GF-D8 (cell line): Measurements from ENCODE around the gene KAZN.

ENCODE experiments used
- DNase-seq: peaks from one replicate; lab custom pipeline; 2025; lab: John Stamatoyannopoulos, UW

KAZN gene

DNA sequence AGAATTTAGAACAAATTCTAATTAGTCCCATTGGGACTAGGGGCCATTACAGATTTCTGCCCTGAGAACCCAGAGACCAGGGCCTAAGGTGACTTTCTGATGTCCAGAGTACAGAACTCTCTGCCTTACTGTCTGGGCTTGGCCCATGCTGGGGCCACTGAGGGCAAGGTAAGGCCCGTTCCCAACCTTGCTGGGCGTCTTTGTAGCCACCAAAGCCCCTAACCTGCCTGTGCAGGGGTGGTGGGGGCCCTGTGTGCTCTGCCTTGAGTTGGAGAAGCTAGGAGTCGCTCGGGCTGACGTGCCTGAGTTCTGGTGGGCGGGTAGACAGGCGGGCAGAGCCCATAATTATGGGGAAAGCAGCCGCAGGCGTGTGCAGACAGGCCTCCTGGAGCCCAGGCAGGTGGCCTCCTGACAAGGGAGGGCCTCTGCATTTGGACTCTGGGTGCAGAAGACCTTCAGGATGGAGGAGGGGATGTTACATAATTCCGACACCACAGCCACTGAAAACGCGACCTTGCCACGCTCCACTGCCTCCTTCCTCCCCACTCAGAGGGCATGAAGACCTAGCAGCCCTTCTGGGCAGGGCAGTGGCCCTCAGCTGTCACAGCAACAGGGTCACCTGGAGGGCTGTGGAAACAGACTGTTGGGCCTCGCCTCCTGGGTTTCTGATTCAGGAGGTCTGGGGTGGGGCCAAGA lies 315.1 kb downstream of the KAZN start:
- peak; percentile 77 for DNase-seq

DNA sequence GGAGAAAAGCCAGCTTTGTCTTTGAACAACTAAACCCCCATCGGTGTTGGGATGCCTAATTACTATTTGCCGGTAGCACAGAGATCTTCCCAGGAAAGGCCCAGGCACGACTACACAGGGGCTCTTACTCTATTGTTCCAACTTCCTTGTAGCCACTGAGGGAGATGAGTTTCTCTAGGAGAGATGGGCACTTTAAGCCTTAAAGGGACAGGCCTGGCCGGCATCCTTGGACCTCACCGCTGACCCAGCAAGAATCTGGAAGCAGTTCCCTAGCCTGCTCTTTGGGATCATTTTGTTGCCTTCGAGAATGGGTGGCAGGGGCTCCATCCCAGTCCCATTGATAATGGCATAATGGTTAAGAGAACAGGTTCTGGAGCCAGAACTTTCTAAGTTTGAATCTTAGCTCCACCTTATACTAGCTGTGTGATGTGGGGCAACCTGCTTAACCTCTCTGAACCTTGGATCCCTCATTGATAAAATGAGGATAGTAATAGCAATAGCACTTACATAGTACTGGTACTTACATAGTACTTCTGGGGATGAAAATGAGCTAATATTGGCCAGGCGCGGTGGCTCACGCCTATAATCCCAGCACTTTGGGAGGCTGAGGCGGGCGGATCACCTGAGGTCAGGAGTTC lies 316.0 kb downstream of the KAZN start:
- no peak for DNase-seq

GRCh38 chr1:14915356-14916054 lies 317.0 kb downstream of the KAZN start:
- no peak for DNase-seq

- no peak for DNase-seq
Measured at GRCh38 chr1:14919289-14919688, 320.8 kb downstream of the KAZN start.

DNA sequence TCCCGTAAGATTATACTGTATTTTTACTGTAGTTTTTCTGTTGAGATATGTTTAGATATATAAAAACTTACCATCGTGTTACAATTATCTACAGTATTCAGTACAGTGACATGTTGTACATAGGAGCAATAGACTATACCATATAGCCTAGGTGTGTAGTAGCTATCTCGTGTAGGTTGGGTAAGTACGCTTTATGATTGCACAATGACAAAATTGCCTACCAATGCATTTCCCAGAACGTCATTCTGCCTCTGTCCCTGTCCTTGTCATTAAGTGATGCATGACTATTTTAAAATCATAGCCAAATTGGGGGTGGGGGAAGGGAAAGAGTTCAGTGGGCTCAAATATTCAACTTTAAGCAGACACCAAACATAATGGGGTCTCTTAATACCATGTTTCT lies 321.3 kb downstream of the KAZN start:
- DNase-seq: no peak

DNA sequence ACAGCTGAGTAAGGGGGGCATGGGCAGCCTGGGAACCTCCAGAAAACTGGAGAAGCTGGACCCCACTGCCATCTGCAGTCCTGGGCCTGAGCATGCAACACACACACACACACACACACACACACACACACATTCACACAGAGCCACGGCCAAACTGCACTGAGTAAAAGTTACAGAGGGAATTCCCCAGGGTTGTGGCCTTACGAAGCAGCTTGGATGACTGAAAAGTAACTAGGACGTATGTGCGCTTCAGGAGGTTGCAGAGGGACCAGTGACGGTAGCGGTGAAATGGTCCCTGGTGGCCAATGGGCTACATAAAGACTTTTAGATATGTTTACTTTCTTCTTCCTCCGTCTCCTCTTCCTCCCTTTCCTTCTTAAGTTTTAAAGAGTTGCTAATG lies 322.6 kb downstream of the KAZN start:
- no peak for DNase-seq

DNA sequence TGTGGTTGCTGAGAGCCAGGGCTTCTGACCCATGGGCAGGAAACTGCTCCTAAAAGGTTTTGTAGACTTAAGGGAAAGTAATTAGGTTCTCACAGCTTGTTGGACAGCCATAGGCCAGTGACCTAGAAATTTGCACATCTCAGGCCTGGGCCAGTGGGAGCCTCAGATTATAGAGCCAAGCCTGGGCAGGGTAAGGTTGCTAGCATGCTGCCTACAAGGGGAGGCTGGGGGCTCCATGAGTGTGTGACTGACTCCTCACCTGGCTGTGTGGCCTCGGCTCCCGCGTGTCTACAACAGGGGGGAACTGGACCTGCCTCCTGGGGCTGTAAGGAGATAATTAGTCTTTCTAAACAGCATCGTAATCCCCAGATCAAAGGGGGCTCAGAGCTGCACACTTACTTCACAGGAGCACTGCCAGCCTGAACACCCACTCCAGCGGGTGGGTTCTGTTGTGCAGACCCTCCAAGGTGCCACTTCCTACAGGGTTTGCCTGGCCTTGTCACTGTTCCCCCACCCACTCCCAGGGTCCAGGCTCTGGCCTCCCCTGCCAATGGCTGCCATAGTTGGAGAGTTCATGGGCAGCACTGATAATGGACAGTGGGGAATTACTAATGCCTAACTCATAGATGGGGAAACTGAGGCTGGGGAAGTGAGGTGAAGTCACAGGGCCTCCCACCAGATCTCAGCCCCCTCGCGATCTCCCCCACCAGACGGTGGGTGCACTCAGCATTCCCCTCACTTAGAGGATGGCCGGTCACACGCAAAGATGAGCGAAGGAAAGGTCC lies 324.6 kb downstream of the KAZN start:
- no peak for DNase-seq

- DNase-seq: no peak
Measured at GRCh38 chr1:14923727-14924452, 325.4 kb downstream of the KAZN start.

DNA sequence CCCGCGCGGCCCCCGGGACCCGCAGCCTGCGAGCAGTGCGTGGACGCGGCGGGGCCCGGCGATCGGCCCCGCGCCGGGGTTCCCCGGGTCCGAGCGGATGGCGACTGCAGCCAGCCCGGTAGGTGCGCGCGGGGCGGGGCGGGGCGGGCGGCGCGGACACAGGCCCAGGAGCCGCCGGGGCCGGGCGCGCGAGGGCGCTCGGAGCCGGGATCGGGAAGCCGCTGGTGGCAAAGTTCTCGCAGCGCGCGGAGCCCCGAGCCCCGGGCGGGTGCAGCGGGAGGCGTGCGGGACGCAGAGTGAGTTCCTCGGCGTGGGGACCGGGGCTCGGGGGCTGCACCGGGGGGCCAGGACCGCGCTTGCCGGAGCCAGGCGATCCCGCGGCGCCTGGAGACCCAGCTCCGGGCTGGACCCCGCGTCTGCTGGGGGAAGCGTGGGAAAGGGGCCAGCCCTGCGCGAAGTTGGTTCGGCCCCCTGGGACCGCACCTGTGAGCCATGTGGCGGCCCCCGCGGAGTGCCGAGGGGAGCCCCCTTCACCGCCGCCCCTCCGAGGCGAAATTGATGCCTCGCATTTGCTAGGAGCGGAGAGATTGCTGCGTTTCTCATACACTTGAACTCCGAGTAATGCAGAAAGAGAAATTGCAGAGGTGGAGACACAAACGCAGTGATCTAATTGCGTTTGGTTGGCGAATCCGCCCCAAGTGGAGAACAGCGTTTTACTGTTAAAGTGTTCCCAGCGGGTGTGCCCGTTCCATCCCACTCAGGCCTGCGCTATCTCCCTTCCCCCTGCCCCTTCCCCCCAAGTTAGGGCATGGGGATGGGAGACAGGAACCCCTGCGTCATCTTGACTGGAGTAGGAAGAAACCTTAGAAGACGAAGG lies 326.2 kb downstream of the KAZN start:
- DNase-seq: no peak

DNA sequence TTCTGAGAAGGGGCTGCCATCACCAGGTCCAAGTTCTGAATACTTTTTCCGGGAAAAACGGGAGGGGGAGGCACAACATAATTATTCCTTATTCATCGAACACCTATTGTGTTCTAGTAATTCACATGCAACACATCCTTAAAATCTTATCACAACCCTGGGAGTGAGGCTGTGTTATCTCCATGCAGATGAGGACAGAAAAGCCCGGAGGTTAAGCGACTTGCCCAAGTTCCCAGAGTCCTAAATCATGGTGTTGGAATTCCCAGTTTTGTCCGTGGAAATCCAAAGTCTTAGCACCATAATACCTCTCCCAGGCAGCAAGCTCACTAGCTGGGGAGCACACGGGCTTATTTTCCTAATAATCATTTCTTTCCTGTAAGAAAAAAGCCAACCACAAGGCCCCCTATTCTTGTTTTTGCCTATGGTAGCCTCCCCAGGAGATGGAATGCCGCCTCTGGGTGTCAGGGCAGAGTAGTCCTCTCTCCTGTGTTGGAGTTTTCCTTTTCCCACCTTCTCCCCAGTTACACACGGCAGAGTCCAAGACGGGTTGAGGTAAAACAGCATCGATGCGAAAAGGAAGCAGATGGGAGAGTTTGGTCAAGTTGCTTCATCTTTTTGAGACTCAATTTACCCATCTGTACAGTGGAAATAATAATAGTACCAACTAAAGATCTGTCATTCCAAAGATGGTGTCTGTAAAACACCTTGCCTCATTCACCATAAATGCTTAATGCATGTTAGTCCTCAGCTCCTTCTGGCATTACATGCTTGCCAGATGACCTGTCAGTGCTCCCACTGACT lies 327.1 kb downstream of the KAZN start:
- DNase-seq: no peak

DNA sequence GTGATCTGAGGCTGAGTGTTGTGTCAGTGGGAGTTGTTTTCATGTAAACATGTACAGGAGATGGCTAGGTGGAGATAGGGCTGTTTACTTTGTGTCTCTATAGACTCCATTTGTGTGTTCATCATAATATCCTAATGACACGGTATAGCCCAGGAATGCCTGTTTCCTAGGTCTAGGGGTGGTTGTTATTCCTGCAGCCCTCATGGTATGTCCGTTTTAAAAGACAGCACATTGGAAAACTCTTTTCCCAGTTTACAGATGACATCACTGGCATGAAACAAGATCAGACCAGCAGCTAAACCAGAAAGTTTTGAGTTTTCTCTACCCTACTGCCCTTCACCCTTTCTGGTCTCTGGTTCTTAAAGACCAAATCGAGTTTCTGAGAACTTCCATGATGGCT lies 327.7 kb downstream of the KAZN start:
- DNase-seq: no peak

- DNase-seq: no peak
Measured at GRCh38 chr1:14926818-14927575, 328.5 kb downstream of the KAZN start.

GRCh38 chr1:14928412-14928811 lies 329.9 kb downstream of the KAZN start:
- DNase-seq: no peak

- DNase-seq: no peak
Measured at GRCh38 chr1:14928886-14929546, 330.5 kb downstream of the KAZN start.

DNA sequence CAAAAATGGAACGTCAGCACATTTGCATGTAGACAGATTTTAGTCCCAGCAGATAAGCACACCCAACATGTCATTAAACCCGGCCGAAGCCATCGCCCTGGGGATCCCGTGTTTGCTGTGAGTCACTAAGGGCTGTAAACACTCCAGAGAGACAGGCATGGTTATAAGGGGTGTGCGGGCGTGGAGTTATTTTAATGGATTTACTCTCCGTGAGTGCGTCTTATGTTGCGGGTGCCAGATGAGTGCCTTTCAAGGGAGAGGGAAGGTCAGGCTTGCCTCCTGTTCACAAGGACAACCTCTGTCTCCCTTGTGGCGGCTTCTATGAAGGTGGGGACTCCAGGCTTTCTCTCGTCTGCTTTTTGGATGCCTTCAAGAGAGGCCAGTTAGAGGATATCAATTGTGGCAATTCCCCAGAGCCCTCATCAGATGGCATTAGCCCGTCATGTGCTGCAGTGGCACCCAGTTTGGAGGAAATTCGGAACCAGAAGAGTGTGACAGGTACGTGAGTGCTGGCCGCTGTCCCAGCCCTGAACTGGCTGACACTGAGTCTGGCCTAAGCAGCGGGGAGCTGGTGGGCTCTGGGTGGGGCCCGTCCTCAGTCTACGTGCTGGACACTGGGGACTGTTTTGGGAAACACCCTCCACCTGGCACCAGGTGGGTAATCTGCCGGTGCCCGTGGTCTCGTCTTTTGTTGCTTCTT lies 331.2 kb downstream of the KAZN start:
- no peak for DNase-seq

GRCh38 chr1:14930247-14930965 lies 331.9 kb downstream of the KAZN start:
- DNase-seq: no peak

GRCh38 chr1:14932034-14932638 lies 333.7 kb downstream of the KAZN start:
- DNase-seq: no peak
